Epithelial cell of proximal tubule (primary cell): Measurements from ENCODE around the gene SMIM22. TPM values are rescaled to one million over a fixed set of nuclear protein-coding genes. Genes with fewer than 3 reads are reported as not detected.

Experiments used
- DNase-seq: peaks from one replicate; pipeline ENCODE4 v3.0.0-alpha.2; 2011; ENCODE audit warnings: low read depth
- H3K4me3 ChIP-seq: 2 replicates; pipeline ENCODE4 v1.5.1; 2011; ENCODE audit warnings: low read depth, mild to moderate bottlenecking, low read length
- total RNA-seq: library from RNA; depleted of rRNA; stranded (reverse); fragments of >200 nt; gene quantifications from 2 replicates; pipeline ENCODE4 v1.2.3, GENCODE V29; 2015
- TF ChIP-seq, protein P1 (sequence below): conservative IDR thresholded peaks from 2 replicates; pipeline ENCODE4 v1.5.1; 2012; ENCODE audit warnings: low read depth, mild to moderate bottlenecking, low read length

SMIM22 gene
- total RNA-seq, 1 donor from 2014 or later, result 0.98 TPM

DNA sequence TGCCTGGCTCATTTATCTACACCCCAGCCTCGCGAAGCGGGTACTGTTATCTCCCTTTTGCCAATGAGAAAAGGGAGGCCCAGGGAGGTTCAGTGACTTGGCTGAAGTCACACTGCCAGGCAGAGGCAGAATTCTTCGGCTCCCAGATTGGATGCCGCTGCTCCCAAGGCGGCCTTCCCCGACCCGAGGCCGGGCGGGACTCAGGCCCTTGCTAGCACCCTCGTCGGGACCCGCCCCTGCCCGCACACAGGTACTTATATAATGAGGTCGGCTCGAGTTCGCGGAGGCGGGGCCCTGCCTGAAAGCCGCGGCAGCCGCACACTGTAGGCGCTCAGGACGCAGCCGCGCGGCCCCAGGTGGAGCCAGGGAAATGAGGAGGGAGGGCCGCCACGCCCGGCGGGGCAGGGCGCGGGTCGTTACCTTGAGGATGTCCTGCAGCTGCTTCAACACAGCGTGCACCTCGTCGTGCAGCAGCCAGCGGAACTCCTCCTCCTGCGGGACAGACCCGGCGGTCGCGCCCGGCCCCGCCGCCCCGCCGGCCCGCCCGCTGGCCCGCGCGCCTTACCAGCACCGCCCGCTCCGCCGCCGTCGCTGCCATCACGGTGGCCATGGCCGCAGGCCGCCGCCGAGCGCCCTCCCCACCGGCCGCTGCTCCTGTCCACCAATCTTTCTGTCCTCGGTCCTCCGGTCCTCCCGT lies 6.9 kb downstream of the SMIM22 start, which contains the start of gene ROGDI:
ROGDI (minus strand) TSS at position 672 of the 697 bp plus-strand sequence; CDS start at position 610, 62 bp downstream.
- DNase-seq, result no peak
- TF ChIP-seq, protein P1, sequence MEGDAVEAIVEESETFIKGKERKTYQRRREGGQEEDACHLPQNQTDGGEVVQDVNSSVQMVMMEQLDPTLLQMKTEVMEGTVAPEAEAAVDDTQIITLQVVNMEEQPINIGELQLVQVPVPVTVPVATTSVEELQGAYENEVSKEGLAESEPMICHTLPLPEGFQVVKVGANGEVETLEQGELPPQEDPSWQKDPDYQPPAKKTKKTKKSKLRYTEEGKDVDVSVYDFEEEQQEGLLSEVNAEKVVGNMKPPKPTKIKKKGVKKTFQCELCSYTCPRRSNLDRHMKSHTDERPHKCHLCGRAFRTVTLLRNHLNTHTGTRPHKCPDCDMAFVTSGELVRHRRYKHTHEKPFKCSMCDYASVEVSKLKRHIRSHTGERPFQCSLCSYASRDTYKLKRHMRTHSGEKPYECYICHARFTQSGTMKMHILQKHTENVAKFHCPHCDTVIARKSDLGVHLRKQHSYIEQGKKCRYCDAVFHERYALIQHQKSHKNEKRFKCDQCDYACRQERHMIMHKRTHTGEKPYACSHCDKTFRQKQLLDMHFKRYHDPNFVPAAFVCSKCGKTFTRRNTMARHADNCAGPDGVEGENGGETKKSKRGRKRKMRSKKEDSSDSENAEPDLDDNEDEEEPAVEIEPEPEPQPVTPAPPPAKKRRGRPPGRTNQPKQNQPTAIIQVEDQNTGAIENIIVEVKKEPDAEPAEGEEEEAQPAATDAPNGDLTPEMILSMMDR, result no peak
- peak within 1 kb of the TSS; percentile 72 for H3K4me3 ChIP-seq

DNA sequence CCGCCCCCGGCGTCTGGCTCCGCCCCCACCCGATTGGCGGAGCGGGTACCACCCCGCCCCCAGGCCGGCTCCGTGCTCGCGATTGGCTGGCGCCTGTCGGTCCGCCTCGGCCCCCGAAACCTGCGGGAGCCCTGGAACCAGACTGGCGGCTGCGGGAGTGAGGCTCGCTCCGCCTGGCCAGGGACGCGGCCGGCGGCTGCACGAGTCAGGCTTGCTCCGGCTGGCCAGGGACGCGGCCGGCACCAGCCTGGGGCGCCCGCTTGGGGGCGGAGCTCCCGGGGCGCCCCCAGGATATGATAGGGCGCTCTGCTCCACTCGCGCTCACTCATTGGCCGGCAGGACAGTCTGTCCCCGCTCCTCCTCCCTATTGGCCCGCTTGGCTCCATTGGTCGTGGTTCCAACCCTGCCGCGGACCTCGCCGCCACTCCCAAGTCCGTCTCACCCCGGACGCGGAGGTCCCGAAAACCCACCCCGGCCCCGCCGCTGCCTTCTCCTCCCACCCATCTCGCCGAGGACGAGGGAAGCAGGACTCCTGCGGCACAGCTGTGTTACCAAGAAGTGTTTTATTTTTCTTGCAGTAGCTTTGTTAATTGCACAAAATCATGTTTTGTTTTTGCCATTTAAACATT lies 7.6 kb downstream of the SMIM22 start:
- TF ChIP-seq, protein P1, result no peak
- H3K4me3 ChIP-seq, result peak overlapping the region; percentile 72
- DNase-seq, result peak; percentile 27

DNA sequence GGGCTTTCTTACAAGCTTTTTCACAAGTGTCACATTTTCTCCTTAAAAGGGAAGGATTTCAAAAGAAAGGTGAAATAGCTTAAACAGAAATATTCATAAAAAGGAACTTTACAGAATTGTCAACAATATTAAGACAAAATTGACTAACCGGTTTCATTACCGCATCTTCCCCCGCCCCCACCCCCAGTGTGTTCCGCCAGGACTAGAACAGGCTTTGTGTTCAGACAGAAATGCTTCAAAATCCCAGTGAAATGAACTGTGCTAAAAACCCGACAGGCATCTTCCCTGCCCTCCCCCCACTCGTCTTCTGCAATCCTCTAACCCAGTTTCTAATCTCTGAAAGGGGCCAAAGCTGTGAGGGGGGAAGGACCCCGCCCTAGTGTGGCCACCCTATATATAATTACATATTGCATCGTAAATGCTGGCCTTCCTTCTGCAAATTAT lies 8.3 kb downstream of the SMIM22 start:
- TF ChIP-seq, protein P1, result no peak
- H3K4me3 ChIP-seq, result peak overlapping the region; percentile 72
- DNase-seq, result no peak

DNA sequence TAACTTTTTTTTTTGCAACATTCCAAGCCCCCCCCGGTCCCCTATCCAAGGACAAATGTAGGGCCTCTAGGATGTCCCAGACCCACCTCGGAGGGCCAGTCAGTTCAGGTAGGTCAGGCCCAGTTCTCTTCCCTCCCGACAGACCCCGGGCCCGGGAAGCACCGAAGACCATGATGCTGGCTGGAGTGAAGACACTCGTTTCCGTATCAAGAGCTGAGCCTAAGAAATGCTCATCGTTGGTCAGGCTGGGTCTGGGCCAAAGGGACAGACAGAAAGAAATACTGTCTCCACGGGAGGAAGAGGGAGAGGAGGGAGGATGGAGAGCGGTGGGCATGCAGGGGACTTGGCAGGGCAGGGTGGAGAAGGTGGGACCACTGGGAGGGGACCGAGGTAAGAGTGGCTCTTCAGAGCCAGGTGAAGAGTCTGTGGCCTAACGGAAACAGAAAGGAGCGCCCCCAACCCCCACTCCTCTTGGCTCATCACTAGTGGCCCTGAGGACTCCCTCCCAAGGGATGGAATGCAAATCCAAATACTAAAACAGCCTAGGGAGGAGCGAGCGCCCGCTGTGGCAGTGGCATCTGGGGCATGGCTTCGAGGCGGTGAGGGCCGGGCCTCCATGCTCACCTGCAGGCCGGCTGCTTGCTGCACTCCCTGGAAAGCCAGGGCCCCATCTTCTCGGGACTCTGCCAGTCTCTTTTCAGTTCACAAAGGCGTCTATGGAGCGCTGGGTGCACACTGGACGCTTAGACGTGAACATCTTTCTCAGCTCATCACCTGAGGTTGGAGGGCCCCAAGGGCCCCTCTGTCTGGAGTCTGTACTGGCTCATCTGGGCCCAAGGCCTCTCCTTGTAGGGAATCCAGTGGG lies 9.0 kb downstream of the SMIM22 start:
- no peak for DNase-seq
- TF ChIP-seq, protein P1, result no peak
- H3K4me3 ChIP-seq, result no peak overlapping the region

DNA sequence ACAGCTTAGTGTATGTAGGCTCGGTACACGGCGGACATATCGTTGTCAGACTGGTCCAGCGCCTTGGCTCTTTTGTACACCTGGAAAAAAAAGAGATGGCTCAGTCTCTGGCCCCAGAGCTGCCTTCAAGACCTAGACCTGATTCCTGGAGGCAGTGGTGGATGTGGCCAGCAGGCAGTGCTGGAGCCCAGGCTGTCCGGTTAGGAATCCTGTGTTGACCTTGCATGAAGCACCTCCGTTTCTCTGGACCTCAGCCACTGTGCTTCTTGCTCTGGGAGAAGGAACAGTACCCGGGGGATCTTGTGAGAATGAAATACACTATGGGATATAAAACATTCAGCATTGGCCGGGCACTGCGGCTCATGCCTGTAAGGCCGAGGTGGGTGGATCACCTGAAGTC lies 10.1 kb downstream of the SMIM22 start:
- no peak overlapping the region for H3K4me3 ChIP-seq
- TF ChIP-seq, protein P1, result no peak
- no peak for DNase-seq

DNA sequence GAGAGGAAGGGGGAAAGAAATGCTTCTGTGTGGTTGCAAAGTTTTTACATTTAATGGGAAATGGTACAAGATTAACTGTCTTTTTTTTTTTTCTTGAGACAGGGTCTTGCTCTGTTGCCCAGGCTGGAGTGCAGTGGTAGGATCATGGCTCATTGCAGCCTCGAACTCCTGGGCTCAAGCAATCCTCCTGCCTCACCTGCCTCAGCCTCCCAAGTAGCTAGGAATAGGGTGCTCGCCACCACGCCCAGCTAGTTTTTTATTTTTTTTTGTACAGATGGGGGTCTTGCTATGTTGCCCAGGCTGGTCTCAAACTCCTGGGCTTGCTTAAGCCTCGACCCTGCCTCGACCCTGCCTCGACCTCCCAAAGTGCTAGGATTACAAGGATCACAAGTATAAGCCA lies 11.1 kb downstream of the SMIM22 start:
- no peak overlapping the region for H3K4me3 ChIP-seq
- TF ChIP-seq, protein P1, result no peak
- DNase-seq, result no peak
